ENCODE results near the gene GP1BB.

The GP1BB gene

DNA sequence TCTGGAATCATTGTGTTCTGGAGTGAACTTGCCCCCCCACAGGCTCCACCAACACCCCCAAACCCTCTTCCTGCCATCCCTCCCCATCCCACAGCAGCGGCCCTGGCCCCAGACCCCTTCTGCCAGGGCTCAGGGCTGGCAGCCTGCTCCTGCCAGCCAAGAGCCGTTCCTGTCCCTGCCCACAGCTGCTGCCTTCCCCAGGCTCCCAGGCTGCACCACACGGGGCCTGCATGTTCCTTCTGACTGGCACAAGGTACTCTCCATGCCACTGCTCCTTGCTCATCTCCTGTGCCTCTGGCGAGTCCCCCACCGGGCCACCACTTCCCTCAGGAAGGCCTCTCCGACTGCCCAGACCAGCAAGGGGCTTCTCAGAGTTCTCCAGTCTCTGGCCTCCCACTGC is 4.9 kb downstream of the GP1BB start:
- CTCF ChIA-PET: interaction anchor here (7.0 kb wide), 1 partner anchor 187 kb away, joined by 444 read pairs; no protein-coding TSS in a partner anchor
- no peak for DNase-seq (ENCODE audit: low read depth, low spot score)
- TF ChIP-seq, protein P1, sequence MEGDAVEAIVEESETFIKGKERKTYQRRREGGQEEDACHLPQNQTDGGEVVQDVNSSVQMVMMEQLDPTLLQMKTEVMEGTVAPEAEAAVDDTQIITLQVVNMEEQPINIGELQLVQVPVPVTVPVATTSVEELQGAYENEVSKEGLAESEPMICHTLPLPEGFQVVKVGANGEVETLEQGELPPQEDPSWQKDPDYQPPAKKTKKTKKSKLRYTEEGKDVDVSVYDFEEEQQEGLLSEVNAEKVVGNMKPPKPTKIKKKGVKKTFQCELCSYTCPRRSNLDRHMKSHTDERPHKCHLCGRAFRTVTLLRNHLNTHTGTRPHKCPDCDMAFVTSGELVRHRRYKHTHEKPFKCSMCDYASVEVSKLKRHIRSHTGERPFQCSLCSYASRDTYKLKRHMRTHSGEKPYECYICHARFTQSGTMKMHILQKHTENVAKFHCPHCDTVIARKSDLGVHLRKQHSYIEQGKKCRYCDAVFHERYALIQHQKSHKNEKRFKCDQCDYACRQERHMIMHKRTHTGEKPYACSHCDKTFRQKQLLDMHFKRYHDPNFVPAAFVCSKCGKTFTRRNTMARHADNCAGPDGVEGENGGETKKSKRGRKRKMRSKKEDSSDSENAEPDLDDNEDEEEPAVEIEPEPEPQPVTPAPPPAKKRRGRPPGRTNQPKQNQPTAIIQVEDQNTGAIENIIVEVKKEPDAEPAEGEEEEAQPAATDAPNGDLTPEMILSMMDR (IDR thresholded peaks at IDR 0.05; ENCODE audit: insufficient read depth, low read length, missing control alignments): no peak

DNA sequence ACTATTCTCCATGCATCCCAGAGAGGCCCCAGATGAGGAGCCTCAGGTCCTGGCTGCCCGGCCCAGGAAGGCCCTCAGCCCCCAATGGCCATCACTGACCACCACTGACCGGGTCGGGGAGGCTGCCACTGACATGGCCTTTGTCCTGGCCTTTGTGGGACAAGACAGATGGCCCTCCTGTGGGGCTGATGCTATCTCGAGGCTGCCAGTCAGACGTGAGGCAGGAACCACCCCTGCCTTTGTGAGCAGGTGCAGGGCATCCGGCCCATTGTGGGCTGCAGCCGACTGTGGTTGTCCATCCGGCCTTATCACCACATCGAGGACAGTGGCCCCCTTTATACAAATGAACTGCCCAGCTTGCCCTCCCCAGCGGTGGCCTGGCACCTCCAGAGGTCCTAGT is 5.5 kb downstream of the GP1BB start:
- DNase-seq (ENCODE audit: low read depth, low spot score): no peak
- ChIA-PET CTCF (interaction anchor here (2.2 to 7.0 kb wide), 7 partner anchors 15 to 285 kb away, joined by 11 to 444 read pairs (median 58); no protein-coding TSS in a partner anchor), POLR2A (no interaction called here)
- TF ChIP-seq, protein P1 (IDR thresholded peaks at IDR 0.05; ENCODE audit: insufficient read depth, low read length, missing control alignments): no peak
- H3K4me3 ChIP-seq (ENCODE audit: low read depth, low read length): no peak overlapping the region

More for the DNA sequence above, 4.9 kb downstream of the GP1BB start:
- no peak overlapping the region for H3K4me3 ChIP-seq (ENCODE audit: low read depth, low read length)
- POLR2A ChIA-PET: no interaction called here

DNA sequence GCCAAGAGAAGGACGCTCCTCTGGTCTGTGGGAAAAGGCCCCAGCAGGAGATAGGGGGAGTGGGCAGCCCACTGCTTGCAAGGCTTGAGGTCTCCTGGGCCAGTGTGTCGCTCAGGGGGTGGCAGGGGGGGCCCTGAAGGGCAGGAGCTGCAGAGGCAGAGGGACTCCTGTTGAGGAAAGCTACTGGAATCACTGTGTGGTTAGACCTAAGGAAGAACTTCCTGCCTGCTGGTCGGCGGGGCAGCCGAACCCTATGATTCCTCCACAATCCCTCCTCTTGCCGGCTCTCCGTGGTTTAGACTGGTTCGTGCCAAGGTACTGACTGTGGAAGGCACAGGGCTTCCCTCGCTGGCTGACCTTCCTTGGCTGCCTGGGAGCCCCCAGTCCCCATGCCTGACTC is 6.2 kb downstream of the GP1BB start:
- no peak overlapping the region for H3K4me3 ChIP-seq (ENCODE audit: low read depth, low read length)
- POLR2A ChIA-PET: interaction anchor here (0.6 kb wide), 1 partner anchor 126 kb away, joined by 3 read pairs; no protein-coding TSS in a partner anchor
- CTCF ChIA-PET: interaction anchor here (1.1 to 7.0 kb wide), 20 partner anchors 10 to 305 kb away, joined by 3 to 444 read pairs (median 14); no protein-coding TSS in a partner anchor
- TF ChIP-seq, protein P1 (IDR thresholded peaks at IDR 0.05; ENCODE audit: insufficient read depth, low read length, missing control alignments): no peak
- no peak for DNase-seq (ENCODE audit: low read depth, low spot score)

DNA sequence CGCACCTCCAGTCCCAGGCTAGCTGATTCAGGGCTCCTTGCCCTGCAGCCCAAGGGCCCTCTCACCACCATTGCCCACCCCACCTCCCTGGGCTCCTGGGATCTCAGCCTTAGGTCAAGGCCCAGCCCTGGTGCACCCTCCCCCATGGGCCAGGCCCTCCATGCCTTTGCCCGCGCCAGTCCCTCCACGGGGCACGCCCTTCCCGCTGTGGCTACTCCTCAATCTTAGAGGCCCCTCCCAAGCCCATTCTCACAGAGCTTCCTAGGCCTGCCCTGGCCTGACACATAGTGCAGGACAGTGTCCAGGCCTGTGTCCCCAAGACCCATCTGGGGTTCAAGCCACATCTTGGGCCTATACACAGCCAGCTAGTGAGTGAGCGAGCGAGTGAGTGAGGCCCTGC is 6.9 kb downstream of the GP1BB start:
- CTCF ChIA-PET: interaction anchor here (0.6 to 7.0 kb wide), 58 partner anchors 8 to 400 kb away, joined by 3 to 444 read pairs (median 5); partner anchors contain the start of genes COMT, GNB1L, RTL10 and TXNRD2
- POLR2A ChIA-PET: interaction anchor here (1.4 kb wide), 1 partner anchor 180 kb away, joined by 7 read pairs; no protein-coding TSS in a partner anchor
- DNase-seq (ENCODE audit: low read depth, low spot score): no peak
- H3K4me3 ChIP-seq (ENCODE audit: low read depth, low read length): no peak overlapping the region
- TF ChIP-seq, protein P1 (IDR thresholded peaks at IDR 0.05; ENCODE audit: insufficient read depth, low read length, missing control alignments): no peak

DNA sequence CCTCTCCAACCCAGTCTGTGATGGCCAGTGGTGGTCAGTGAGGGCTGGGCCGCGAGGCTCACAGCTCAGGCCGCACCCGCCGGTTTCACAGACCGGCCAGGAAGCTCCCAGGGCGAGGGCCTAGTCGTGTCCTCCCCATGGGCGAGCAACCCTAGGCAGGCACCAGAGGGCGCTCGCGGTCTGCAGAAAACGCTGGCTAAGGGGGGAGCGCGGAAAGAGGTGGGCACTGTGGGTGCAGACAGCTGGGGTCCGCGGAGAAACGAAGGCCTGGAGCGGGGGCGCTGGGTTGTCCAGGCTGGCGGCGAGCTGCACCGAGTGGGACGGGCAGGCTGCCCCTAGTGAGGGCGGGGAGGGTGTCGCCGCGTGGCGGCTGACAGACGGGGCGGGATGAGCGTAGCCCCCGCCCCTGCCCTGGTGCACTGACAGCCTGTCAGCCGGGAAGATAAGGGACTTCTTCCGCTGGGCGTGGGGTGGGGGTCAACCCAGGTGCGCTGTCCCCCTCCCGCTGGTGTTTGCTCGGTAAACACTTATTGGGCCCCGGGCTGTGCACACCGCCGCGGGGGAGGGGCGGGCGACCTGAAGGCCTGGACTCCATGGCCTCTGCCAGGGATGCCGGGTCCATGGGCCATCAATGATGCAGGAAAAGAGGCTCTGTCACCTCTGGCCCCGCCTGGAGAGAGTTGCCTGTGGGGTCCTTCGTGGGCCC is 7.5 kb downstream of the GP1BB start:
- ChIA-PET POLR2A (interaction anchor here (1.2 to 1.4 kb wide), 2 partner anchors 179 to 290 kb away, joined by 4 to 7 read pairs; partner anchors contain the start of gene TANGO2), CTCF (interaction anchor here (0.6 to 7.0 kb wide), 64 partner anchors 8 to 399 kb away, joined by 3 to 444 read pairs (median 5); partner anchors contain the start of genes COMT, GNB1L, RTL10 and TXNRD2)
- peak overlapping the region; percentile 61 for H3K4me3 ChIP-seq (ENCODE audit: low read depth, low read length)
- no peak for DNase-seq (ENCODE audit: low read depth, low spot score)
- TF ChIP-seq, protein P1 (IDR thresholded peaks at IDR 0.05; ENCODE audit: insufficient read depth, low read length, missing control alignments): peak; percentile 99
